ENCODE data around the gene ACTR3. TPM values are rescaled to one million over a fixed set of nuclear protein-coding genes. Genes with fewer than 3 reads are reported as not detected.
A peak's percentile ranks its signal among the peaks of the same experiment; 100 is the strongest.

ACTR3 gene
- total and polyA plus RNA-seq, 2 donors (not counting 1 experiment from before 2014, with no cell fraction given) = 64.3 to 249 TPM

GRCh38 chr2:113890253-113891235 is 655 bp downstream of the ACTR3 start:
- CTCF ChIA-PET = no interaction called here
- peak overlapping the region; percentile 79 to 96 (median 89) for H3K4me3 ChIP-seq (ENCODE audit: control extremely low read depth in 1 of 5, extremely low read depth in 1 of 5, insufficient read depth in 1 of 5, low read depth in 2 of 5, low read length in 4 of 5)
- peaks cover 43% of the 10 kb centered on the region for H4K20me1 ChIP-seq (ENCODE audit: control insufficient read depth, insufficient read depth, low read length, poor library complexity, severe bottlenecking)
- H3K4me2 ChIP-seq (replicated peaks; ENCODE audit: low read depth, low read length, poor library complexity, severe bottlenecking) = peak overlapping the region; percentile 75
- Mint-ChIP-seq H3K4me3 (peak overlapping the region; percentile 99), H3K4me1 (peaks cover 79% of the 10 kb centered on the region), H3K27ac (peak overlapping the region; percentile 98), H3K9me3 (ENCODE audit: insufficient read depth) (no peaks in the 10 kb centered on the region), H3K27me3 (no peaks in the 10 kb centered on the region)
- no peak for TF ChIP-seq EZH2 (IDR thresholded peaks at IDR 0.05; ENCODE audit: borderline replicate concordance, insufficient read depth, low read depth, low read length, poor library complexity, severe bottlenecking)
- TF ChIP-seq CTCF (IDR thresholded peaks at IDR 0.05) = no peak
- H3K9me3 ChIP-seq (ENCODE audit: control extremely low read depth in 1 of 3, control insufficient read depth in 2 of 3, insufficient read depth in 1 of 3, low read length in 2 of 3) = no peaks in the 10 kb centered on the region
- H3K4me1 ChIP-seq (ENCODE audit: control insufficient read depth in 2 of 2, insufficient read depth in 2 of 2, low read length in 2 of 2) = peaks cover 70 to 72% of the 10 kb centered on the region in 2 donors
- H3K27ac ChIP-seq (ENCODE audit: low read length in 2 of 2) = peak overlapping the region; percentile 94 to 98
- H3K79me2 ChIP-seq (ENCODE audit: control insufficient read depth, insufficient read depth, low read length) = peaks cover 90% of the 10 kb centered on the region
- POLR2A ChIA-PET = interaction anchor here (0.6 to 3.4 kb wide), 6 partner anchors 12 to 134 kb away, joined by 3 to 33 read pairs (median 5); partner anchors contain the start of gene SLC35F5
- H3K27me3 ChIP-seq (replicated peaks in 1 of 4; ENCODE audit: control extremely low read depth in 1 of 4, control insufficient read depth in 3 of 4, insufficient read depth in 4 of 4, low read length in 3 of 4) = no peaks in the 10 kb centered on the region
- H2AFZ ChIP-seq (ENCODE audit: insufficient read depth, low read depth, low read length, poor library complexity, severe bottlenecking) = peak overlapping the region; percentile 44
- H3K36me3 ChIP-seq (replicated peaks in 1 of 2; ENCODE audit: control extremely low read depth in 1 of 2, control insufficient read depth in 1 of 2, extremely low read depth in 1 of 2, insufficient read depth in 2 of 2, low read length in 1 of 2) = peaks cover 0 to 21% of the 10 kb centered on the region in 2 experiments
- DNase-seq (peak; percentile 89), ATAC-seq (ENCODE audit: low read depth) (peak; percentile 23)
- intact Hi-C loops (cut with micrococcal nuclease) = loop anchor here (1.0 kb wide), 2 partner anchors 33 to 134 kb away; partner anchors contain the start of gene SLC35F5
- WGBS (ENCODE audit: insufficient coverage) = 1% methylated on average over 44 of the region's 57 CpGs
- H3K9ac ChIP-seq (ENCODE audit: low read length) = peak overlapping the region; percentile 84
